Upper lobe of left lung (tissue), 6 donors: Measurements from ENCODE around the gene STAT5B. TPM values are rescaled to one million over a fixed set of nuclear protein-coding genes. Genes with fewer than 3 reads are reported as not detected.

Experiments
- ATAC-seq, 2 donors: fragments of 200-7000 bp; cut with Tn5 transposase; one replicate each; pipeline ENCODE4 v1.9.1; 2022; ENCODE audit warnings: mild to moderate bottlenecking in 2 of 2, moderate library complexity in 2 of 2; ENCODE audit not compliant: low FRiP score in 2 of 2
- DNase-seq, 2 donors: peaks; one replicate each; pipeline ENCODE4 v3.0.0-alpha.2; 2019 to 2020
- H3K27ac ChIP-seq, 4 donors: fragments of 200-600 bp; sonication (generic); one replicate each; pipeline ENCODE4 v1.5.1; 2016 to 2019
- H3K27me3 ChIP-seq, 4 donors: fragments of 200-600 bp; sonication (generic); one replicate each; pipeline ENCODE4 v1.5.1; 2017 to 2019
- H3K36me3 ChIP-seq, 4 donors: fragments of 200-600 bp; sonication (generic); one replicate each; pipeline ENCODE4 v1.5.1; 2016 to 2019
- H3K4me1 ChIP-seq, 4 donors: fragments of 200-600 bp; sonication (generic); one replicate each; pipeline ENCODE4 v1.5.1; 2018 to 2019
- H3K4me3 ChIP-seq, 4 donors: fragments of 200-600 bp; sonication (generic); one replicate each; pipeline ENCODE4 v1.5.1; 2017 to 2019; ENCODE audit warnings: mild to moderate bottlenecking in 2 of 4, moderate library complexity in 1 of 4
- H3K9me3 ChIP-seq, 4 donors: fragments of 200-600 bp; sonication (generic); one replicate each; pipeline ENCODE4 v1.5.1; 2018 to 2019
- EP300 ChIP-seq, 4 donors: sonication (generic); formaldehyde crosslinking; IDR thresholded peaks; one replicate each; pipeline ENCODE4 v1.5.1; 2017; ENCODE audit warnings: antibody characterized with exemption in 4 of 4, control low read depth in 2 of 4
- POLR2A ChIP-seq, 4 donors: fragments of 450-650 bp; IDR thresholded peaks; one replicate each; pipeline ENCODE4 v1.5.1; 2016 to 2017; ENCODE audit warnings: antibody characterized with exemption in 4 of 4, mild to moderate bottlenecking in 2 of 4
- POLR2AphosphoS5 ChIP-seq, 2 donors: sonication (generic); formaldehyde crosslinking; IDR thresholded peaks; one replicate each; pipeline ENCODE4 v1.5.1; 2017; ENCODE audit warnings: antibody characterized with exemption in 2 of 2
- WGBS, 2 donors: methylation state at CpG; one replicate each; pipeline ENCODE4 v1.1.5; 2017 to 2018; 5-methylcytosine and 5-hydroxymethylcytosine counted together
- total RNA-seq, 6 donors: library from RNA; depleted of rRNA in 4 of 6; stranded (reverse); fragments of >200 nt in 4 of 6; gene quantifications; one replicate each; pipeline versions ENCODE4 v1.1.0 to v1.2.1, GENCODE V29; 2016 to 2021
- TF ChIP-seq, protein P1 (sequence below), 6 experiments: fragments of 450-650 bp in 4 of 6; fragments of 200-600 bp in 2 of 6; sonication (generic) in 2 of 6; IDR thresholded peaks; one replicate each; pipeline ENCODE4 v1.5.1; 2016 to 2019; ENCODE audit warnings: antibody characterized with exemption in 6 of 6
- donor health status: DM: no; HTN: no; CAD: no; lungs with moderate emphysema.
- donor health status: DM: no; HTN: yes; CAD: no; lungs with severe emphysema.

Gene STAT5B
- total RNA-seq, 6 donors from 2014 or later: 48.6 to 115 (median 66.3) TPM

DNA sequence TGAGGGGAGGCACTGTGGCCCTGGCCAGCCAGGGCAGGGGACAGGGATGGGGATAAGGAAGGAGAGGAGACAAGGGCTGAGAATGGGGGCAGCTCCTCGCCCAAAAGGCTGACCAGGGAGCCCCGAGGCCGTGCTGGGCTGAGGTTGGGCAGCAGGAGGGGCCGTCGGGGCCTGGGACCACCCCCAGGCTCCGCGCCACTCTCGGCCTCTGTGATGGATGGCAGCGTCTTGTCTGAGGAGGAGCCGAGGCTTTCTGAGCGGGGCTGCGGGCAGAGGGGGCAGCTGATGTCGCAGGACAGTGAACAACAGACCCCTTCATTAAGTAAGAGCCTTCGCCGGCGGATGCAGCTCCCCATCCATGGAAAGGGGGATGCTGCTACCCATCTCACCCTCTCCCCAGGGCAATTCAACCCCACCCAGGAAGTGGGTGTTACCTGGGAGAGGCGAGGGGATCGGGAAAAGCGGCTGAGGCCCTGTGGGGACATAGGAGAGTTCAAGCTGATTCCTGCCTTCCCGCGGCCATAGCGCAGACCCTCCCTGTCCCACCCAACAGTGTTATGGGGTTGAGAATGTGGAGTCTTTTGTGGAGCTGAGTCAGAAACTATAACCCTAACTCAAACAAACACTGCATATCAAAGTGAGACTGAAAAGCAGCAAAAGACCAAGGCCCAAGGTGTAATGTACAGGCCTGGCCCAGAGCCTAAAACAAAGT lies 112.3 kb downstream of the STAT5B start:
- H3K36me3 ChIP-seq: no peaks in the 10 kb centered on the region
- TF ChIP-seq, protein P1, sequence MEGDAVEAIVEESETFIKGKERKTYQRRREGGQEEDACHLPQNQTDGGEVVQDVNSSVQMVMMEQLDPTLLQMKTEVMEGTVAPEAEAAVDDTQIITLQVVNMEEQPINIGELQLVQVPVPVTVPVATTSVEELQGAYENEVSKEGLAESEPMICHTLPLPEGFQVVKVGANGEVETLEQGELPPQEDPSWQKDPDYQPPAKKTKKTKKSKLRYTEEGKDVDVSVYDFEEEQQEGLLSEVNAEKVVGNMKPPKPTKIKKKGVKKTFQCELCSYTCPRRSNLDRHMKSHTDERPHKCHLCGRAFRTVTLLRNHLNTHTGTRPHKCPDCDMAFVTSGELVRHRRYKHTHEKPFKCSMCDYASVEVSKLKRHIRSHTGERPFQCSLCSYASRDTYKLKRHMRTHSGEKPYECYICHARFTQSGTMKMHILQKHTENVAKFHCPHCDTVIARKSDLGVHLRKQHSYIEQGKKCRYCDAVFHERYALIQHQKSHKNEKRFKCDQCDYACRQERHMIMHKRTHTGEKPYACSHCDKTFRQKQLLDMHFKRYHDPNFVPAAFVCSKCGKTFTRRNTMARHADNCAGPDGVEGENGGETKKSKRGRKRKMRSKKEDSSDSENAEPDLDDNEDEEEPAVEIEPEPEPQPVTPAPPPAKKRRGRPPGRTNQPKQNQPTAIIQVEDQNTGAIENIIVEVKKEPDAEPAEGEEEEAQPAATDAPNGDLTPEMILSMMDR (IDR thresholded peaks at IDR 0.05): no peak
- TF ChIP-seq POLR2AphosphoS5 (IDR thresholded peaks at IDR 0.05) (no peak), EP300 (IDR thresholded peaks at IDR 0.05) (no peak), POLR2A (IDR thresholded peaks at IDR 0.05) (no peak)
- 29 to 66% methylated on average over 1 to 22 of the region's 22 CpGs for WGBS, 2 donors
- H3K4me1 ChIP-seq: no peaks in the 10 kb centered on the region
- DNase-seq: no peak
- no peak overlapping the region for H3K27ac ChIP-seq
- ATAC-seq: no peak
- no peaks in the 10 kb centered on the region for H3K27me3 ChIP-seq
- H3K4me3 ChIP-seq: no peak overlapping the region
- no peaks in the 10 kb centered on the region for H3K9me3 ChIP-seq

DNA sequence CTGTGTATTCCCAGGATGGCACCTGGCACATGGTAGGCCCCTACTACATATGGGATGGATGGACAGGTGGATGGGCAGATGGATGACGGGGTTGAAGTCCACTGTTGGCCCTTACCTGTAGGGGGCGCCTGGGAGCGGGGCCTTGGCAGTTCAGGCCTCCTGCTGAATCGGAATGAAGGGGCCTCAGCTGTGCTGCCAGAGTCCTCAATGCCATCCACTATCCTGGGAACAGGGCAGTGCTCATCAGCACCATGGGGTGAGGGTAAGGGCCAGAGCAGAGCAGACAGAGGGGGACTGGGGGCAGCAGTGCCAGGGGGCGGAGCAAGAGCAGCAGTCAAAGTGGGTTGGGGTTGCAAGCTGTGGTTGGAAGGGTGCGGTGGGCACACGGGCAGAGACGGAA lies 113.1 kb downstream of the STAT5B start:
- H3K27ac ChIP-seq: no peak overlapping the region
- H3K4me1 ChIP-seq: no peaks in the 10 kb centered on the region
- TF ChIP-seq, protein P1 (IDR thresholded peaks at IDR 0.05): peak in 4 of 6 experiments; percentile 18 to 28 (median 22)
- no peak for TF ChIP-seq POLR2A (IDR thresholded peaks at IDR 0.05)
- no peaks in the 10 kb centered on the region for H3K9me3 ChIP-seq
- no peak overlapping the region for H3K4me3 ChIP-seq
- H3K36me3 ChIP-seq: no peaks in the 10 kb centered on the region
- ATAC-seq (peak in 1 of 2 donors; percentile 23), DNase-seq (no peak)
- 65 to 79% methylated on average over 6 to 8 of the region's 8 CpGs for WGBS, 2 donors
- no peaks in the 10 kb centered on the region for H3K27me3 ChIP-seq

- DNase-seq: no peak
- 83 to 84% methylated on average over 7 of the region's 7 CpGs for WGBS, 2 donors
- Histone ChIP-seq H3K36me3 (no peaks in the 10 kb centered on the region), H3K27ac (no peak overlapping the region), H3K27me3 (no peaks in the 10 kb centered on the region), H3K9me3 (no peaks in the 10 kb centered on the region), H3K4me1 (peaks cover under 1 to 3% (median 2%) of the 10 kb centered on the region in 4 donors), H3K4me3 (no peak overlapping the region)
- ATAC-seq: no peak
- no peak for TF ChIP-seq POLR2AphosphoS5 (IDR thresholded peaks at IDR 0.05)
- no peak for TF ChIP-seq EP300 (IDR thresholded peaks at IDR 0.05)
- no peak for TF ChIP-seq POLR2A (IDR thresholded peaks at IDR 0.05)
- TF ChIP-seq, protein P1 (IDR thresholded peaks at IDR 0.05): no peak
Observed at GRCh38 chr17:42160531-42160910, 115.7 kb downstream of the STAT5B start.

GRCh38 chr17:42159796-42160530 lies 116.2 kb downstream of the STAT5B start:
- no peak overlapping the region for H3K27ac ChIP-seq
- no peaks in the 10 kb centered on the region for H3K9me3 ChIP-seq

More at GRCh38 chr17:42159796-42160530, 116.2 kb downstream of the STAT5B start:
- Histone ChIP-seq H3K4me1 (peaks cover 4 to 8% (median 6%) of the 10 kb centered on the region in 4 donors), H3K4me3 (no peak overlapping the region), H3K36me3 (no peaks in the 10 kb centered on the region), H3K27me3 (no peaks in the 10 kb centered on the region)
- DNase-seq (no peak), ATAC-seq (no peak)
- no peak for TF ChIP-seq POLR2AphosphoS5 (IDR thresholded peaks at IDR 0.05)
- TF ChIP-seq POLR2A (IDR thresholded peaks at IDR 0.05): no peak
- TF ChIP-seq, protein P1 (IDR thresholded peaks at IDR 0.05): no peak
- no peak for TF ChIP-seq EP300 (IDR thresholded peaks at IDR 0.05)
- 68 to 86% methylated on average over 6 to 14 of the region's 14 CpGs for WGBS, 2 donors
